Kidney tubule cell (primary cell): ENCODE results near the gene TMX3.
A peak's percentile ranks its signal among the peaks of the same experiment; 100 is the strongest.

ENCODE experiments used
- DNase-seq: peaks from one replicate; pipeline ENCODE4 v3.0.0-alpha.2; 2018; ENCODE audit warnings: low spot score

TMX3 gene, protein sequence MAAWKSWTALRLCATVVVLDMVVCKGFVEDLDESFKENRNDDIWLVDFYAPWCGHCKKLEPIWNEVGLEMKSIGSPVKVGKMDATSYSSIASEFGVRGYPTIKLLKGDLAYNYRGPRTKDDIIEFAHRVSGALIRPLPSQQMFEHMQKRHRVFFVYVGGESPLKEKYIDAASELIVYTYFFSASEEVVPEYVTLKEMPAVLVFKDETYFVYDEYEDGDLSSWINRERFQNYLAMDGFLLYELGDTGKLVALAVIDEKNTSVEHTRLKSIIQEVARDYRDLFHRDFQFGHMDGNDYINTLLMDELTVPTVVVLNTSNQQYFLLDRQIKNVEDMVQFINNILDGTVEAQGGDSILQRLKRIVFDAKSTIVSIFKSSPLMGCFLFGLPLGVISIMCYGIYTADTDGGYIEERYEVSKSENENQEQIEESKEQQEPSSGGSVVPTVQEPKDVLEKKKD

GRCh38 chr18:68714712-68715496, at the start of gene TMX3:
Gene TMX3, minus strand, starts transcription at chr18:68715108. Its CDS starts 127 bp downstream, at chr18:68714981.
- DNase-seq = peak; percentile 99

DNA sequence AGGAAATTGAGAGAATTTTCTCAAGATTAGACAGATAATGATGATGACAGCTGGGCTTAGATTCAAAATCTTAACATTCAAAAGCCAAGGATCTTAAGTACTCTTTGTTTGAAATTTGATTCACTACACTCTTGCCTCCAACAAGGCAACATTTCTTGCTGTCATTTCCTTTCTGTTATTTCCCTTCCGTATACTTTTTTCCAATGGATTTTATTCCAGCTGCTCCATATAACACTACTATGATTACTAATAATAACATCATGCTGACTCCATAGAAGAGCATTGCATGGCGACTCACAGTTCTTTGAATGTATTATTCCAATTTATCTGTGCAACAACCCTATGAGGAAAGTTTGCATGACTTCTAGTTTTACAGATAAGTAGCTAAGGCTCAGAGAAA, 49.1 kb upstream of the TMX3 start:
- no peak for DNase-seq

- DNase-seq = peak; percentile 7
Measured at GRCh38 chr18:68763083-68763482, 48.2 kb upstream of the TMX3 start.

DNA sequence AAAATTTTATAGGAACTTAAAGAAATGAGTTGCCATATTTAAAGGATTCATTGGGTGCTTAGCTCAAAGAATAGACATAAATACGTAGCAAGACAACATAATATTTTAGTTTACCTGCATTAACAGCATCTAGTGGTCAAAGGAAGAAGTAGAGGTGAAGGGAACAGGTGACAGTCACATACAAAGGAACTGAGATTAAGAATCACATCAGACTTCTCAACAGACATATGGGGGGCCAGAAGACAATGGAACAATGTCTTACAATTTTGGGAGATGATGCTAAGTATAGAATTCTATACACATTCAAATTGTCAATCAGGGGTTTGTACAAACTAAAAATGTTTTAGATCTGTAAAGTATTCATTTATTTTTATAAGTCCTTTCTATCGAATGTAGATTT, 44.4 kb upstream of the TMX3 start:
- no peak for DNase-seq

- no peak for DNase-seq
Measured at GRCh38 chr18:68757126-68757525, 42.2 kb upstream of the TMX3 start.

GRCh38 chr18:68742206-68742605, 27.3 kb upstream of the TMX3 start:
- no peak for DNase-seq

DNA sequence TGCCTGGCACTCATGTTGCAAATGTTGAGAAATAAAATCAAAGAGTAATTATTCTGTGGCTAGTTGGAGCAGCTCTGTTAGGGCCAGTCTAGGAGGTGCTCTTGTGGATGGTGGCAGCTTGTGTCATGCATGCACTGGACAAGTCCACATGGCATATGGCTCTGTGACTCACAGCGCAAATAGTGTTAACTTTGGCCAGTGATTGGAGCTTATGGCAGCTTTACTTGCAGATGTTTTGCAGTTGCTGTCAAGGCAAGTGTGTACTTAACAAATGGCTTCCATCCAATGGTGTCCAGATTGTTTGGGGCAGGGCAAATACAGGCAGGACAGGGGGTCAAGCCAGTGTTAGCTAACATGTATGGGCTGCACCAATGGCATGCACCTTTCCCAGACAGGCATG, 26.1 kb upstream of the TMX3 start:
- DNase-seq = no peak

DNA sequence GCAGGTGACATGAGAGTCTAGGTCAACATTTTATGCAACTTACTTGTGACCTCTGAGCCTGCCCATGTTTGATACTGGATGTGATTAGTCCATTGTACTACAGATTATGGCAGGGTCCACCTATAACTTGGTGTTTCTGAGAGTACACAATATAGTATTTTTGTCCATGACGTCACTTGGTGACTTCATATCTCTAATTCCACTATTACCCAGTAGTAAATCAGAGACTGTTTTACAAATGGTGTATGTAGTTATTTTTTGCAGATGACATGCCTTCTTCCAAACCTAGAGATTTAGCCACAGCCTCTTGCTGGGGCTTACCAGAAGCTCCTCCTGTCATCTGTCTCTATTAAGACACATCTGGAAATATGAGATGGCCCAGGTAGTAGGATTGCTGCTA, 24.6 kb upstream of the TMX3 start:
- no peak for DNase-seq

GRCh38 chr18:68738564-68738963, 23.7 kb upstream of the TMX3 start:
- no peak for DNase-seq

GRCh38 chr18:68735483-68736343, 20.8 kb upstream of the TMX3 start:
- peak; percentile 50 for DNase-seq

GRCh38 chr18:68734308-68734707, 19.4 kb upstream of the TMX3 start:
- DNase-seq = no peak

- DNase-seq = no peak
Measured at GRCh38 chr18:68733707-68734106, 18.8 kb upstream of the TMX3 start.

DNA sequence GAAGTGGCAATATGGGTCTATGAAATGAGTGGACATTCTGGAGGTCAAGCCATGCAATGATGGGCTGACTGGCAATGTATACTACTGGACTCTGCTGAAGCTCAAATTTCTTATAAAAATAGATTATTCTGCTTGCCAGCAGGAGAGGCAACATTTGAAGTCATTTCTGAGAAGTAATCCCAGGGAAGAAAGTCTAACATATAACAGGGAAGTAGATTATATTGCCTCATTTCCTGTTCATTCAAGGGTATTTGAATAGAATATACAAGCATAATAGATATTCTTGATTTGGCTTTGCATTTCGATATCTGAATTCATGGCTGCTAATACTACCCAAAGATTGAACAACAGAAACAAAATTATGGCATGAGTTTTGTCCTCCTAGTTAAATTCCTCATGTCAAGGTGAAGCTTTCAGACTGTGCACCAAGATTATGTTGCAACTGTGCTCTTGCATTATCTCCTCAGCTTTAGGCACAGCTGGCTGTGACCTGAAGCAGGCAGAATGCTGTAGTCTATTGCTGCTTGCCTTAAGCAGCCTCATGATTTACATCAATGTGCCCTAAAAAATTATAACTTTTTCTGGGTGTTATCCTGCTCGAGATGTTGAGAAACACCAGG, 13.3 kb upstream of the TMX3 start:
- DNase-seq = no peak

DNA sequence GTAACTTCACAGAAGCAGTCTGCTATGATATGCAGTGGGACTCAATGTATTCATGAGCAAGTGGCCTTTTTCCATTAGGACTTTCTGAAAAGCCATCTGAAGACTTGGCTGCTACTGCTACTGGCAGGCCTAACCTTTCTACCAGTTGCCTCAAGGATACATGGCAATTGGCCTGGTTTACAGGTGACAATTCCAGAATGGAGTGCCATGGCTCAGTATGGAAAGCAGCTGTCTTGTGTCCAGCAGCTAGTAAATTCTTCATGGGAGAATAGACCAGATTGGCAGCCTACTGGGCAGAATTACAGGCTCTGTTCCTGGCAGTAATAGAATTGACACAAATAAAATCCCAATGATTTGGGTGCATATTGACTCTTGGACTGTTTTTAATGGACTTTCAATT, 12.6 kb upstream of the TMX3 start:
- no peak for DNase-seq

DNA sequence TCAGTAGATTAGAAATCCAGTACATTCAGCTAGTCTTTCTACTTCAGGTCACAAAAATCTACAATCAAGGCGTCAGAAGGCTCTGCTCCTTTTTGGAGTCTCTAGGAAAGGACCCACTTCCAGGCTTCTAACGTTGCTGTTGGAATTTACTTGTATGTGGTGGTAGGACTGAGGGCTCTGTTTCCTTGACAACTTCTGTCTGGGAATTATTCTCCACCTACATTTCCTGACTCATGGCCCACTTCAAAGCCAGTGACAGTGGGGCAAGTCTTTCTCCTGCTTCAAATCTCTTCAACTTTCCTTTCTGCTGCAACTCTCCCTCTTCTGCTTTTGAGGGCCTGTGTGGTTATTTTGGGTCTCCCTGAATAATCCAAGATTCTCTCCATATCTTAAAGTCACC, 10.4 kb upstream of the TMX3 start:
- DNase-seq = peak; percentile 6

- no peak for DNase-seq
Measured at GRCh38 chr18:68724021-68724420, 9.1 kb upstream of the TMX3 start.

DNA sequence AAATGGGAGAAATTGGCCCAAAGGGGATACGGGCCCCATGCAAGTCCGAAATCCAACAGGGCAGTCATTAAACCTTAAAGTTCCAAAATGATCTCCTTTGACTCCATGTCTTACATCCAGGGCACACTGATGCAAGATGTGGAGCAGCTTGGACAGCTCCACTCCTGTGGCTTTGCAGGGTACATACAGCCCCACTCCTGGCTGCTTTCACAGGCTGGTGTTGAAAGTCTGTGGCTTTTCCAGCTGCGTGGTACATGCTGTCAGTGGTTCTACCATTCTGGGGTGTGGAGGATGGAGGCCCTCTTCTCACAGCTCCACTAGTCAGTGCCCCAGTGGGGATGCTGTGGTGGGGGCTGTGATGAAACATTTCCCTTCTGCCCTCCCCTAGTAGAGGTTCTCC, 8.6 kb upstream of the TMX3 start:
- DNase-seq = no peak

GRCh38 chr18:68722821-68723220, 7.9 kb upstream of the TMX3 start:
- no peak for DNase-seq

GRCh38 chr18:68721681-68722583, 7.0 kb upstream of the TMX3 start:
- no peak for DNase-seq

DNA sequence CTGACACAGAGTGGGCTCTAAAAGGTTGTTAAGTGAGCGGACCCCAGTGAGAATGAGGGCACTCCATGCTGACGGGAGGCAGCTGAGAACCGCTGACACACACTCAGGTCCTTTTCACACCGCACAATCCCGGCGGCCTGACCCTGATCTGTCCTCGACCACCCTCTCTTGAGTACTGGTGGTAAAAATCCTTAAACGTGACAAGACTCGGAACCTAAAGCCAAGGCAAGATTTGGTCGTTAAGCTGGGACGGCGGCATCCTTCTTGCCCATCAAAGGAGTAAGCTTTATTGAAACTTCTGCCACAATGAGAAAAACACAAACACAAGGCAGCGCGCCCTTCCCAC, 569 bp downstream of the TMX3 start:
- DNase-seq = peak; percentile 18

GRCh38 chr18:68713796-68714195, 1.1 kb downstream of the TMX3 start:
- DNase-seq = peak; percentile 4
